GM19351 (cell line): Measurements from ENCODE around the gene SMAD9.
A peak's percentile ranks its signal among the peaks of the same experiment; 100 is the strongest.
"Not testable (repeated sequence)": the region's sequence is repeated elsewhere in the genome, so short reads cannot be mapped to it uniquely, and the experiment has no call there.

Experiments used
- ATAC-seq: cut with Tn5 transposase; IDR thresholded peaks from one replicate; pipeline ENCODE4 v1.9.1; 2021; ENCODE audit warnings: mild to moderate bottlenecking, moderate library complexity; ENCODE audit not compliant: unreplicated experiment

Gene SMAD9

DNA sequence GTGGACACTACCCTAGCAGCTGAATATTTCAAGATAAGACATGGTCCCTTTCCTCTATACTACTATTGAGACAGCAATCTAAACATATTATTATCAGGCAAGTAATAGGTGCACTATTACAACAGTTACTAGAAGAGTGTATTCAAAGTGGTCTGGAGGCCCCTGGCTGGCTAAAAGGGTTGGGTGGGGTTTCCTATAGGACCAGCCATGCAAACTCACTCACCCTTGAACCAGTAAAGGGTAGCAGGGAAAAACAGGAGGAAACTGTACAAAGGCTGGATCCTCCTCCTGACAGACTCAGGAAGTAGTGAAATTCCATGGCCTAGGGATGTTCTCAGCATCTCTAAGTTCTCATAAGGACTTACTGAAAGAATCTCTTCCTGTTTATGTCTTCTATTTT is 7.7 kb downstream of the SMAD9 start:
- ATAC-seq: no peak

DNA sequence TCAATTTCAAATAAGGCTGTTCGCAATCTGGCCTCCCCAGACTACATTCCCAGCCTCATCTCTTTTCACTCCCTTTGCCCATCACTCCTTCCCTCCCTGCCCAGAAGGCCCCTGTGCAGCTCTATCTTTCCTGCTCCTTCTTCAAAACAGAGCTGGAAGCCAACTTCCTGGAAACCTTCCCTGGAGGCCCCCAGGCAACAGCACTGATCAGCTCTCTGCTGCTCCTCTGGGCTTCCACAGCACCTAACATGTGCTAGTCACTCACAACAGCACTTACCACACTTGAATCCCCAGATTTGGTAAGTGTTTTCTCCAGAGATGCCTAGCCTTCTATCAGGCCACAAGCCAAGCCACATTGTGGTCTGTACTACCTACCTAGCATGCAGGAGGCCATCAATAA is 9.5 kb downstream of the SMAD9 start:
- no peak for ATAC-seq

- ATAC-seq: no peak
These were observed 12.2 kb downstream of the SMAD9 start for GRCh38 chr13:36907821-36908220.

DNA sequence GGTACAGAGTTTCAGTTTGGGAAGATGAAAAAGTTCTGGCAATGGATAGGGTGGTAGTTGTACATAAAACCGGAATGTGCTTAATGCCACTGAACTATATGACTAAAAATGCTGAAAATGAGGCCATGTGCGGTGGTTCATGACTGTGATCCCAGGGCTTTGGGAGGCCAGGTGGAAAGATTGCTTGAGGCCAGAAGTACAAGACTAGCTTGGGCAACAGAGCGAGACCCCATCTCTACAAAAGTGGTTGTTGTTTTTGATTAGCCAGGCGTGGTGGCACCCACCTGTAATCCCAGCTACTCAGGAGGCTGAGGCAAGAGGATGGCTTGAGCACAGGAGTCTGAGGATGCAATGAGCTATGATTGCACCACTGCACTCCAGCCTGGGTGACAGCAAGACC is 12.8 kb downstream of the SMAD9 start:
- no peak for ATAC-seq

DNA sequence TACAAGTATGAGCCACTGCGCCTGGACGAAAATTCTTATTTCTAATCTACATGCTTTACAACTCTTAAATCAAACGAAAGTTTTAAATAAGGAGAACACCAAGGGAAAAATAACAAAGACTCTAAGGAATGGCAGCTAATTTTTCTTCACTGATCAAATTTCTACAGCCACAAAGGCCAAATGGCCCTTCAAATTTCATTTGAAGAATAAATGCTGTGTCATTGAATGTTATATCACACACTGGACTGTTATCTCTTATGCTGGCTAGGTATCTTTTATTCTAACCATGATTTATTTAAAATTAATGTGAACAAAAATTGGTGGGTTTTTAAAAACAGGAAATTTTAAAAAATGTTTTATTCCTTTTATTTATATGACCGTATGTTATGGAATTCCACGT is 14.1 kb downstream of the SMAD9 start:
- ATAC-seq: no peak

DNA sequence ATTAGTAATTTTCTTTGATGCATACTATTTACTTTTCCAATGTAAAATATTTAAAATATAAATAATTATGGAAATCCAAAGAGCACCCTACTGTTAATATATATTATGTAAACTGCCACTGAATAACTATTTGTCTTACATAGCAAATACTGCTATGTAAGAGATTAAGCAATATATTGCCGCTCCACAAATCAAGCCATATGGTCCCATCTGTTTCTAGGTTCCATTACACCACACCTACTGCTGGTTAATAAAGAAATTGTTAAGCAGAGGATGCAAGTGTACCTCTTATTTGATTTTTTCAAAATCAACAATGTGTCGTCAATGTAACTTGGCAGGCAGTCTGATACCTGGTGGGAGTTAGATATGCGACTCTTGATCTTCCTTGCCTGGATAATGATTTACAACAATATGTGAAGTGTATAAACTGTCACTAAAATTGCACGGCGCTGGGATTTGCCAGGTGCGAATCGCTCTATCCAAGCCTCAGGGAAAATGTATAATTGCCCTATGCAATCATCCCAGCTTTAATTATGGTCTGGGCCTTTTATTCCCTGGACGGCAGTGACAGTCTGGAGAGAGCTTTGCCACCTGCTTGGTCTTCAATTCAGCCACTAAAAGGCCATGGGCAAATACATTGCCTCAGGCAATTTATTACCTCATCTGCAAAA is 16.0 kb downstream of the SMAD9 start:
- no peak for ATAC-seq

DNA sequence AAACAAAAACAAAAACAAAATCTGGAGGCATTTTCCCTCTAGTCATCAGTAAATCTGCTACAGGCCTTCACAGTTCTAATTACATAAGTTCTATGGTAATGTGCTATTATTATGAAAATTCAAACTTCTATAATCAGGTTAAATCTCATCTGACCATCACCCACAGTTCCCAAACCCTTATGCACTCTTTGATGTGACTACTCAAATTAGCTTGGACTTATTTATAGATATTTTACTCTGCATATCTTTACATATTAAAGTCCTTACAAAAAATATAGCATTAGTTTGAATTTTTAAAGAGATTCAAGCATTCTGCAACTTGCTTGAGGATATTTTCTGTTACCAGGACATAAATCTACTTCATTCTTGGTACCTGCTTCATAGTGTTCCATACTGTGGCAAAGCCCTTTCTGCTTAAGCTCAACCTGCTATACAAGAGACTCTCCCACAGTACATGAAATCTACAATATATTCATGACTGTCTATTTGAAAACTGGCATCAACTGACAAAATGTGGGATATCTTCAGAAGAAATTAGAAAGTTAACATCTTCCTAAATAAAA is 22.9 kb downstream of the SMAD9 start:
- ATAC-seq: no peak

DNA sequence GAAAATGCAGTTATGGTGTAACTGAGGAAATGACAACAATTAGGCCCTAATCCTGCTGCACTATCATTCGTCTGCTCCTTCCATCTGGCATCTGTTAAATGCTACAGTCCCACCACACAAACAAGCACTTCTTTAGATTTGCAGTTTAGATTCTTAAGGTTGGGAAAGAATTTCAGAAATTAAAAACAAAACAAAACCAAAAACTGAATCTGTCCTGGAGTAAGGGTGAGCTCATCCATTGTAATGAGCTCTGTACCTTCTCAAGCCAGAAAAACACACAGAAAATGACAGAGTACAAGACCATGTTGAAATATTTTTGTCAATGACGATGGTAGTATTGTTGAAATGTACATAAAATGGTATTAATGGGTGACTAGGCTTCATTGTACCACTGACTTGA is 28.3 kb downstream of the SMAD9 start:
- no peak for ATAC-seq

GRCh38 chr13:36888645-36889044 is 31.4 kb downstream of the SMAD9 start:
- ATAC-seq: no peak

GRCh38 chr13:36887758-36888521 is 32.1 kb downstream of the SMAD9 start:
- ATAC-seq: peak; percentile 74

DNA sequence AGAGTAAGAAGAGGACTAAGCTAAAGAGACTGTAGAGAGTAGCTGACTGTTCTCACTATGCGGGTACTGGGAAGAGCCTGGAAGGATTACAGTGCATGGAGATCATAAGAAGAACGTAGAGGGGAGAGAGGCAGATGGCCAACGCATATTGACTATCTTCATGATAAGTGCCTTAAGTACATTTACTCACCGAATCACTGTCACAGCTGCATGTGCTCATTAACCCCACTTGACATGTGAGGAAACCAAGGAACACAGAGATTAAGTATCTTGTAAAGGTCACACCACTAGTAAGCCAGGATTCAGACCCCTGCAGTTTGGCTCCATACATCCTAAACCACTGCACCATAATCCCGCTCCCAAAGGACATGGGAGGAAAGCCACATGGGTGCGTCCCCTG is 34.1 kb downstream of the SMAD9 start:
- no peak for ATAC-seq

DNA sequence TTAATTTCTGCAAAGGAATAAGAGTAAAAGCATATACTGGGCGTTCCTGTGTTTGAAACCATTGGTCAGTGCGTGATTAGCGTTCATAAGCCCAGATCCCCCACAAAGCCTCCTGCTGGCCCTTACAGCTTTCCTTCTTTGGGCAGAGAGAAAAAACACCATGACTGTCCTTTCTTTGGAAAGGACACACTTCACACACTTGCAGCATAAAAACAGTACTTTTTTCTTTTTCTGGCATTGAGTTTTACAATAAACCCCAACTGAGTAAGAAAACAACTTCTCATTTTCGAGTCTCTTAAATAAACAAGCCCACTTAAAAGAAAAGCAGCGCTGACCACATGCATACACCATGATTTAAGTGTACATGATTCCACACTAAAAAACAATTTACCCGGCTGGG is 35.8 kb downstream of the SMAD9 start:
- no peak for ATAC-seq

DNA sequence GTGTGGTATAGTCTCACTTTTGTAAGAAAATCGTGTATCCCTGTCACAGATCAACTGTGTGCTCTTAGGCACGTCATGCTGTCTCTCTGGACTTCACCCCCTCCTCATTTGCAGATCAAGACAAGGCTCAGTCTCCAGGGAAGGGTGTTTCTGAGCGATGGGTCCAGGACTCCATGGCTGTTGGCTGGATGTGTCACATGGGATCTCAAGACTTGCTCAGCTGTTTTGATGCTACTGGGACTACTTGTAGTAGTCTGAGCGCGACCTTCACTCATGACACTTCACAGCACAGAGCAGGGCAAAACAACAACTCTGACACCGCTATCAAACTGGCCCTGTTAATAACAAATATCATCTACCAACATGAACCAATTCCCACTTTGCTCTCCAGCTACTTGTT is 36.2 kb downstream of the SMAD9 start:
- no peak for ATAC-seq

- not testable (repeated sequence) for ATAC-seq
These were observed 36.6 kb downstream of the SMAD9 start for GRCh38 chr13:36883392-36883791.

- no peak for ATAC-seq
These were observed 37.1 kb downstream of the SMAD9 start for GRCh38 chr13:36882829-36883390.

GRCh38 chr13:36880961-36881360 is 39.1 kb downstream of the SMAD9 start:
- no peak for ATAC-seq

GRCh38 chr13:36879218-36879938 is 40.7 kb downstream of the SMAD9 start:
- no peak for ATAC-seq

DNA sequence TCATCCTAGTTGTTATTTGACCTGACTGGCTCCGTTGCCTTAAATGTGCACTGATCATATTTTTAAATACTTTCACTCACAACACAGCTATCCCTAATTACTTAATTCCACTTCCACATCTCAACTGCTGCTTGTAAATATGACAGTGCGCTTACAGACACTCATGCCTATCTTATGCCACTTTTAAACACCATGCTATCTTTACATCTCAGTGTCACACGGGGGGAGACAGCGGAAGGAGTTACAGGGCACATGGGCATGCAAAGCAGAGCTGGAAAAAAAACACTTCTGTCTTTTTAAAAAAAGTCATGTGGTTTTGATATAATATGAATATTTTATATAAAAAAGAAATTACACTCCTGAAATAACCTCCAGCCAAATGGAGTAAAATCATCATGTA is 44.1 kb downstream of the SMAD9 start:
- no peak for ATAC-seq

GRCh38 chr13:36875431-36875830 is 44.6 kb downstream of the SMAD9 start:
- ATAC-seq: no peak

DNA sequence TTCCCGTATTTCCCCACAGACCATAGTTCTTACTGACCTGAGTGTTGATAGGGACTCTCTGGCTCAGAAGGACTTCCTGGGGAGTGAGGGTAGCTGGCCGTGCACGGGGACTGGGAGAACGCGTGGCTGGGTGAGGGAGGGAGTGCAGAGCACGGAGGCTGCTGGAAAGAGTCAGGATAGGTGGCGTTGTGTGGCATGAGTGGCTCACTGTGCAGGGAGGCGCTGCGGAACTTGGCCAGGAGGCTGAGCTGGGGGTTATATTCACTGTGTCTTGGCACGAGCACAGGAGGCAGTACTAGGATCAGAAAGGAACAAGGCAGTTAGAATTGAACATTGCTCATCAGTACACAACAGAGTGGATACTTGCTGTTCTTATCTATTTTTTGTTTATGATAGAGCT is 47.4 kb downstream of the SMAD9 start:
- no peak for ATAC-seq

DNA sequence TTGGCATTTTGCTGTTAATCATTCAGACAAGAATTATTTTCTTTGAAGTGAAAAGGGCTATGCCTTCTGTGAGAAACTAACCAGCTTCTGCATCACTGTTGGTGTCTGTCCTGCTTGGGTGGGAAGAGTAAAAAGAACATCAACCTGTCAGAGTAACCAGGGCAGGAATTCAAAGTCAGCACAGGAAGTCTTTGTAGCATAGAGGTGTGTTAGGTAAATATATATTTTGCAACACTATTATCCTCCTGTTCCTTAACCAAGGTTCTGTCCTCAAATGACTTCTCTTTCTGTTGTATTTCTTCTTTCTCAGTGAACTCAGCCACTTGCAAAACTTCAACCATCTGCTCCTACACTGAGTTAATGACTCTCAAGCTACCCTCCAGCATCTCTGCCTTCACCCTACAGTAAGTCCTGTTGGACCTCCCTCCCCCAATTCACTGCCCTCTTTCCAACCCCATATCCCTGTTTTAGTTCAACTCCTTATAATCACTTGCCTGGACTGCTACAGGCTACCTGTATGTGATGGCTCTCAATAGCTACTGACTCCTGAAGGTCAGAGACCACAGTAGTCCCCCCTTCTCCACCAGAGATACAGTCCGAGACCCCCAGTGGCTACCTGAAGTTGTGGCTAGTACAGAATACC is 49.9 kb downstream of the SMAD9 start:
- no peak for ATAC-seq
